Measurements from ENCODE around the gene MXRA5.

DNA sequence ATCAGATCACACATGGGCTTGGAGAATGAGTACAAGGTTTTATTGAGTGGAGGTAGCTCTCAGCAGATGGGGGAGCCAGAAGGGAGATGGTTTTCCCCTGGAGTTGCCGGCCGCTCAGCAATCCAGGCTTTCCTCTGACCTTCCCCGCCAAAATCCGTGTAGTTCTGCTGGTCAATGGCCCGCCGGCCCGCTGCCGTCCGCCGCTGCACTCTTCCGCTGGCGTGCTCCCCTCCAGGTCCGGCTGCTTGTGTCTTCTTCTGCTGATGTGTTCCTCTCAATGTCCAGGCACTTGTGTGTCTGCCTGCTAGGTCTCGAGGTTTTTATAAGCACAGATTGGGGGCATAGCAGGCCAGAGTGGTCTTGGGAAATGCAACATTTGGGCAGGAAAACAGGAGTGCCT is 14.4 kb upstream of the MXRA5 start:
- TF ChIP-seq, protein P1, sequence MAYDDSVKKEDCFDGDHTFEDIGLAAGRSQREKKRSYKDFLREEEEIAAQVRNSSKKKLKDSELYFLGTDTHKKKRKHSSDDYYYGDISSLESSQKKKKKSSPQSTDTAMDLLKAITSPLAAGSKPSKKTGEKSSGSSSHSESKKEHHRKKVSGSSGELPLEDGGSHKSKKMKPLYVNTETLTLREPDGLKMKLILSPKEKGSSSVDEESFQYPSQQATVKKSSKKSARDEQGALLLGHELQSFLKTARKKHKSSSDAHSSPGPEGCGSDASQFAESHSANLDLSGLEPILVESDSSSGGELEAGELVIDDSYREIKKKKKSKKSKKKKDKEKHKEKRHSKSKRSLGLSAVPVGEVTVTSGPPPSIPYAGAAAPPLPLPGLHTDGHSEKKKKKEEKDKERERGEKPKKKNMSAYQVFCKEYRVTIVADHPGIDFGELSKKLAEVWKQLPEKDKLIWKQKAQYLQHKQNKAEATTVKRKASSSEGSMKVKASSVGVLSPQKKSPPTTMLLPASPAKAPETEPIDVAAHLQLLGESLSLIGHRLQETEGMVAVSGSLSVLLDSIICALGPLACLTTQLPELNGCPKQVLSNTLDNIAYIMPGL (CRISPR knock-in tag; IDR thresholded peaks at IDR 0.05), result no peak
- no peak for TF ChIP-seq ZNF219 (CRISPR knock-in tag; IDR thresholded peaks at IDR 0.05; ENCODE audit: borderline replicate concordance)
- TF ChIP-seq, protein P2, sequence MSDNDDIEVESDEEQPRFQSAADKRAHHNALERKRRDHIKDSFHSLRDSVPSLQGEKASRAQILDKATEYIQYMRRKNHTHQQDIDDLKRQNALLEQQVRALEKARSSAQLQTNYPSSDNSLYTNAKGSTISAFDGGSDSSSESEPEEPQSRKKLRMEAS (CRISPR knock-in tag; IDR thresholded peaks at IDR 0.05), result no peak
- no peak for TF ChIP-seq JUN (CRISPR knock-in tag; IDR thresholded peaks at IDR 0.05)
- TF ChIP-seq KAT7 (CRISPR knock-in tag; IDR thresholded peaks at IDR 0.05; ENCODE audit: borderline replicate concordance), result no peak

Data from WTC11 (cell line).